VCaP (cell line): ENCODE data around the gene GUCA2A.

ENCODE experiments used
- H3K27ac ChIP-seq: fragments of 450-650 bp; 2 replicates; pipeline ENCODE4 v1.5.1; 2017
- TF ChIP-seq, protein P1 (sequence below): fragments of 450-650 bp; conservative IDR thresholded peaks from 2 replicates; pipeline ENCODE4 v1.5.1; 2017; ENCODE audit warnings: mild to moderate bottlenecking, moderate library complexity

Gene GUCA2A

DNA sequence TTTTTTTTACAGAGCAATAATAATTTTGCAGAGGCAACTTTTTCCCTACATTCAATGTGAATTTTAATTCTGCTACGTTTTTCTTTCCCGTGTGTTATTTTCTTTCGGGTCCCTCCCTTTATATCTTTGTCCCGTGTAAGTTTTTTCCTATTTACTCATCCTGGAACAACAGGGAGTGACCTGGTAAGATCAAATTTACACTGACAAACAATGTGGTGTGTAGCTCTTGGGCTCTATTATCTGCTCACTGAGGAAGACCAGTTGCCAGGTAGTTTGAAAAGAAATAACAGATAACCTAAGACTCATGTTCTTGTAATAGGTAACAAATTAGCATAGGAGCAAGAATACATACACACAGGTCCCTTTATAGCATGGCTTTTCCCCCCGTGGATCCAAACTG lies 33.7 kb upstream of the GUCA2A start:
- TF ChIP-seq, protein P1, sequence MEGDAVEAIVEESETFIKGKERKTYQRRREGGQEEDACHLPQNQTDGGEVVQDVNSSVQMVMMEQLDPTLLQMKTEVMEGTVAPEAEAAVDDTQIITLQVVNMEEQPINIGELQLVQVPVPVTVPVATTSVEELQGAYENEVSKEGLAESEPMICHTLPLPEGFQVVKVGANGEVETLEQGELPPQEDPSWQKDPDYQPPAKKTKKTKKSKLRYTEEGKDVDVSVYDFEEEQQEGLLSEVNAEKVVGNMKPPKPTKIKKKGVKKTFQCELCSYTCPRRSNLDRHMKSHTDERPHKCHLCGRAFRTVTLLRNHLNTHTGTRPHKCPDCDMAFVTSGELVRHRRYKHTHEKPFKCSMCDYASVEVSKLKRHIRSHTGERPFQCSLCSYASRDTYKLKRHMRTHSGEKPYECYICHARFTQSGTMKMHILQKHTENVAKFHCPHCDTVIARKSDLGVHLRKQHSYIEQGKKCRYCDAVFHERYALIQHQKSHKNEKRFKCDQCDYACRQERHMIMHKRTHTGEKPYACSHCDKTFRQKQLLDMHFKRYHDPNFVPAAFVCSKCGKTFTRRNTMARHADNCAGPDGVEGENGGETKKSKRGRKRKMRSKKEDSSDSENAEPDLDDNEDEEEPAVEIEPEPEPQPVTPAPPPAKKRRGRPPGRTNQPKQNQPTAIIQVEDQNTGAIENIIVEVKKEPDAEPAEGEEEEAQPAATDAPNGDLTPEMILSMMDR, result no peak
- H3K27ac ChIP-seq, result no peak overlapping the region

DNA sequence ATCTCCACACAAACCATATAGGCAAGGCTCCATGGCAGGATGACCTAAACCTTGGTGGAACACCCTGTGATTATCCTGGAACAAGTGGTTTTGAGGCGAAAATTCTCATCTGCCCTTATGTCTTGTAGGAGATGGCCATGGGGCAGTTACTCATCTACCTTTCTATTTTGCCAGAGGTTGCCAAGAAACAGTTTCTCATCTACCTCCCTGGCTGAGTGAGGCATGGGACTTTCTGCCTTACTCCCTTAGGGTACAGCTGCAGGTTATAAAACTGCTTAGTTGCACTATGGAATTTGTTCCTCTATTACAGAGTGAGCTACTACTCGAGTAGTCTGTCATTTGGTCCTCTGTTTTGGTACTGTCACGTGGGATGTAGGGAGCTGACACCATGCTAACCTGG lies 31.3 kb upstream of the GUCA2A start:
- no peak overlapping the region for H3K27ac ChIP-seq
- TF ChIP-seq, protein P1, result no peak

DNA sequence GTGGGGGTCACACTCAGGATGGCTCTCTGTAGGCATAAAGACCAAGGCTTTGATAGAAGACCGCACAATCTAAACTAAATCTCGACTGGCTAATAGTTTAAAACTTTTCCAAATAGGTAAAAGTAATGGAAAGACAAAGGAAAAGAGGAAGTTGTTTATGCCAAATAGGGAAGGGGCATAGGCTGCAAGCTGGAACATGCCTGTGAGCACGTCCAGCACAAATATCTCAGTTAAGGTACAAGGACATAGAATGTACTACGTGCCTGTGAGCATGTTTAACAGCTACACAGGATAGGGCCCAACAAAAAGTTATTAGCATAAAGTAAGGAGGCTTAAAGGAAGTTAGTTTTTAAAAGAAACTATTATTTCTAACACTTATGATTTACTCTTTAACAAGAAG lies 27.6 kb upstream of the GUCA2A start:
- TF ChIP-seq, protein P1, result no peak
- no peak overlapping the region for H3K27ac ChIP-seq

DNA sequence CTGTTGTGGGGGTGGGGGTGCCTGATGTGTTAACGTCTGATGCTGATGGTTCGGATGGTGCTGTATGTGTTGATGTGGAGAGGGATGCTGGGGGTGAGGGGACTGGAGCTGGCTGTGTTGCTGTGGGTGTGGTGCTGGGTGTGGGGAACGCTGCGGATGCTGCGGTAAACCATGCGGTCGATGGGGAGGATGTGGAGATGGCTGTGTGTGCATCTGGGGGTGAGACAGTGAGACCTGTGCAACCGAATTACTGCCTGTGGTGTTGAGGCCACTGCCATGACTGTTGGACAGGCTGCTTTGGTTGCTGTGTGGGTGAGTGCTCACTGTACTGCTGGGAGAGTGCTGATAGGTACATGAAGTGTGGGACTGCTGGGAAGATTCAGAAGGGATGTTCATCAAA lies 26.8 kb upstream of the GUCA2A start:
- no peak overlapping the region for H3K27ac ChIP-seq
- TF ChIP-seq, protein P1, result no peak

DNA sequence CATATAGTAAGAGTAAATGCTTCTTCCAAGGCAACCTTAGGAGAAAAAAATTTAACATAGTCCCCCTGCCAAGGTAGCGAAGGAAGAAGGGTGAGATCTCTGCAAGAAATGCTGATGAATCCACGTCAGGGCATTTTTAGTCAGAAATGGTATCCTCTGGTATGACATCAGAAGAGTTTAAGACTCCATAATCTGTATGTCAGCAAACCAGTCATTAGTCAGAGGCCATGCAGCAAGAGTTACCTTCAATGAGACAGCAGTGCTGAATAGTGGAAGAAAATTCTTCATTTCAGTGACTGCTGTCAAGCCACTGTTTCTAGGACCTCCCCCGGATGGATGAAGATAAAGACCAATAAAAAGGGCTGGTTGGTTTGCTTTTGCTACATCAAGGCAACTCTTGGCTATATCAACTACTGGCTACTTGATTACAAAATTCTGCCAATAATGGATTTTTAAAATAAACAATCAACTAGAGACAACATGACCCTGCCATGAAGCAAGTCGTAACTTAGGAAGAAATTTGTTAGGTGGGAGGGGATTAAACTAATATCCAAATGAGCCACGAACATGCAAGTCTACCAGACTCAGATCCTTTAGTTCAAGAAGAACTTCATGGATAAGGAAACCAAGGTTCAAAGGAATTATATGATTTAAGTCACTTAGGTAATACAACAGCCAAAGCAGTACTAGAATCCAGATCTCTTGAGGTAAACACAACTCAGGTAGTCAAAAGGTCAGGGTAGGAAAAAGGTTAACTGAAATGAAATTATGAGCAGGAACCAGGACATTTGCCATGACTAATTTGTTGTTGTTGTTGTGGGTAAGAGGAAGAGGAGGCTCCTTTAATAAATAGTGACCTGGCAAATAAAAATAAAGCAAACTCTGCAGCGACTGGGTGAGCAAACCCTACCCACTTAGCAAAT lies 25.6 kb upstream of the GUCA2A start:
- H3K27ac ChIP-seq, result no peak overlapping the region
- TF ChIP-seq, protein P1, result no peak

DNA sequence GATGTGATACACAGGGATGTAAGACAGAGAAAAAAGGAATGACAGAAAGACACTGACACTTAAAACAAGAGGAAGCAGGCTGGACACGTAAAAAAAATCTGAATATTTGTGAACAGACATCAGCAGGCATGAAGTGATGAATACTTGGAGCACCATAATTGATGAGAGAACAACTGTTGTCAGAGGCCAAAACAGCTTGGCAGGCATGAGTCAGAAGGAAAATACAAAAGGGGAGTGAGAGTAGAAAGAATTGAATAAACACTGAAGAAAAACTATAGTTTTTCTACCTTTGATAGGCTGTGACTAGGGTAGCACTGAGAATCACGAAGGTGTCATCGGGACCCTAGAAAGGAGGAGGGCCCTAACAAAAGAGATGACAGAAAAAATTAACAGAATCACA lies 21.6 kb upstream of the GUCA2A start:
- TF ChIP-seq, protein P1, result no peak
- H3K27ac ChIP-seq, result no peak overlapping the region

DNA sequence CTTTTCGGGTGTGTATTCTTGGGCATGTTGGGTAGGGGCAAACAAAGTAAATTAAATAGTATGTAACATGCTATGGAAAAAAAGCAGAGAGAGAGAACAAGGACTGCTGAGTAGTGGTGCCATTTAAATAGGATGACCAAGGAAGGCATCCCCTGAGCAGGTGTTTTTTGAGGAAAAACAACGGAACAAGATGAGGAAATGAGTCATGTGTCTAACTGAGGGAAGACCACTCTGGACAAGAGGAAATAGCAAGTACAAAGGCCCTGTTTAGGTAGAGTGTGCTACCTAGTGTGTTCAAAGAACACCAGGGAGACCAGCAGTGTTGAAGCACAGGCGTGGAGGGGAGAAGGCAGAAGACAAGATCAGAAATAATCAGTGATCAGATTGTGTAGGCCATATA lies 20.1 kb upstream of the GUCA2A start:
- TF ChIP-seq, protein P1, result no peak
- no peak overlapping the region for H3K27ac ChIP-seq
